Panc1 (cell line): ENCODE data around the gene TIPRL. TPM values are rescaled to one million over a fixed set of nuclear protein-coding genes. Genes with fewer than 3 reads are reported as not detected.
"Not testable (repeated sequence)": the region's sequence is repeated elsewhere in the genome, so short reads cannot be mapped to it uniquely, and the experiment has no call there.

Experiments
- ATAC-seq: fragments of 200-7000 bp; cut with Tn5 transposase; 2 replicates; pipeline ENCODE4 v1.9.1; 2020; ENCODE audit warnings: mild to moderate bottlenecking, moderate library complexity
- BruUV-seq: library from RNA; stranded (reverse); fragments of 400-500 nt; replicated peaks from 2 replicates; lab custom pipeline; 2021; lab: Mats Ljungman, UMichigan
- CTCF ChIA-PET: fragments of 300-600 bp; sonication (Branson Sonifier 250); formaldehyde crosslinking; loops from one replicate; lab custom pipeline; 2022; ENCODE audit warnings: antibody characterized with exemption; lab: Charles Lee
- POLR2A ChIA-PET: fragments of 300-600 bp; sonication (Branson Sonifier 250); formaldehyde crosslinking; loops from one replicate; lab custom pipeline; 2022; ENCODE audit warnings: antibody characterized with exemption; lab: Charles Lee
- DNase-seq: peaks from one replicate; pipeline ENCODE4 v3.0.0-alpha.2; 2010; ENCODE audit warnings: low read depth, low spot score
- H3K27ac ChIP-seq: 2 replicates; pipeline ENCODE4 v1.5.1; 2011; ENCODE audit warnings: mild to moderate bottlenecking, low read length, inconsistent platforms
- H3K27me3 ChIP-seq: fragments of 200-500 bp; sonication (Bioruptor generic); 2 replicates; pipeline ENCODE4 v1.6.0; 2014; ENCODE audit warnings: low read length, inconsistent platforms; ENCODE audit not compliant: control insufficient read depth, insufficient read depth
- H3K36me3 ChIP-seq: fragments of 200-500 bp; sonication (Bioruptor generic); 2 replicates; pipeline ENCODE4 v1.5.1; 2014; ENCODE audit warnings: inconsistent platforms, mild to moderate bottlenecking, low read length, moderate library complexity; ENCODE audit not compliant: control insufficient read depth, insufficient read depth
- H3K4me1 ChIP-seq: 2 replicates; pipeline ENCODE4 v1.5.1; 2011; ENCODE audit warnings: inconsistent platforms, mild to moderate bottlenecking, low read length, moderate library complexity; ENCODE audit not compliant: control insufficient read depth, insufficient read depth
- H3K4me3 ChIP-seq, 2 experiments: 2 replicates each; pipeline ENCODE4 v1.5.1; 2011 to 2012; ENCODE audit warnings: low read depth in 2 of 2, low read length in 2 of 2, mild to moderate bottlenecking in 2 of 2, inconsistent platforms in 1 of 2, moderate library complexity in 1 of 2
- H3K9me3 ChIP-seq: fragments of 200-500 bp; sonication (Bioruptor generic); 2 replicates; pipeline ENCODE4 v1.5.1; 2014; ENCODE audit warnings: low read depth, mild to moderate bottlenecking, inconsistent platforms, low read length, moderate library complexity; ENCODE audit not compliant: control insufficient read depth, insufficient read depth
- POLR2AphosphoS5 ChIP-seq: IDR thresholded peaks from 2 replicates; pipeline ENCODE4 v1.6.1; 2012; ENCODE audit warnings: mild to moderate bottlenecking, low read depth, low read length, moderate library complexity
- SIN3A ChIP-seq: IDR thresholded peaks from 2 replicates; pipeline ENCODE4 v1.6.1; 2012; ENCODE audit warnings: low read depth, mild to moderate bottlenecking, low read length, moderate library complexity, borderline replicate concordance; ENCODE audit not compliant: insufficient read depth
- TCF7L2 ChIP-seq: IDR thresholded peaks from 2 replicates; pipeline ENCODE4 v1.6.1; 2011; ENCODE audit warnings: mild to moderate bottlenecking, low read depth, low read length, inconsistent platforms
- in situ Hi-C: cut with HindIII; loops from 2 replicates; pipeline ENCODE4 v1.10.0; 2016; ENCODE audit warnings: low sequenced_read_pairs, low pct_unique_long_range_greater_than_20kb
- intact Hi-C: fragments of 100-400 bp; cut with micrococcal nuclease; formaldehyde crosslinking; loops from one replicate; pipeline ENCODE4 v1.10.0; 2022; ENCODE audit not compliant: unreplicated experiment
- total RNA-seq: library from RNA; stranded (reverse); gene quantifications from one replicate; pipeline ENCODE4 v1.2.1, GENCODE V29; 2021; ENCODE audit not compliant: unreplicated experiment
- TF ChIP-seq, protein P1 (sequence below): fragments of 450-650 bp; IDR thresholded peaks from 2 replicates; pipeline ENCODE4 v1.5.1; 2017; ENCODE audit warnings: mild to moderate bottlenecking
- TF ChIP-seq, protein P2 (sequence below), 2 experiments: IDR thresholded peaks; 2 replicates each; pipeline ENCODE4 v1.6.1; 2011 to 2012; ENCODE audit warnings: low read depth in 2 of 2, control low read depth in 1 of 2, low read length in 1 of 2, mild to moderate bottlenecking in 1 of 2, moderate library complexity in 1 of 2; ENCODE audit not compliant: insufficient read depth in 1 of 2

TIPRL gene
- total RNA-seq, 1 experiment from 2014 or later: 48.5 TPM

DNA sequence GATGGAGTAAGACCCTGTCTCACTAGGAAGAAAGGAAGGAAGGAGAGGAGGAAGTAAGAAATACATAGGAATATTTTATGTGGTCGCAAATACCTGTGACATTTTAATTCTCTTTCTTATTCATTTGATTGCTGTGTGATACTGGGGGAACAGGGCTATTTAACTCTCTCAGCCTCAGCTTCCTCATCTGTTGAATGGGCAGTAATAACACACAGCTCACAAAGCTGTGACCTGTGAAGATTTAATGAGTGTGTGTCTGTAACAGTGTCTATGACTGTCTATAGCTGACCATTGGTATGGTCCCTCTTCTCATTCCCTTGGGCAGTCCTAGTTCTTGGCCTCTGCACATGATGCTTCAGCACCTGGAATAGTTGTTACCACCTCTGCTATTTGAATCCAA, 28.5 kb upstream of the TIPRL start:
- Histone ChIP-seq H3K27me3 (no peaks in the 10 kb centered on the region), H3K27ac (no peak overlapping the region), H3K9me3 (no peaks in the 10 kb centered on the region), H3K36me3 (no peaks in the 10 kb centered on the region), H3K4me1 (no peaks in the 10 kb centered on the region), H3K4me3 (no peak overlapping the region)
- in situ Hi-C loops (no loop called here), intact Hi-C loops (no loop called here)
- TF ChIP-seq TCF7L2: no peak
- no peak for TF ChIP-seq POLR2AphosphoS5
- TF ChIP-seq SIN3A: no peak
- TF ChIP-seq, protein P1, sequence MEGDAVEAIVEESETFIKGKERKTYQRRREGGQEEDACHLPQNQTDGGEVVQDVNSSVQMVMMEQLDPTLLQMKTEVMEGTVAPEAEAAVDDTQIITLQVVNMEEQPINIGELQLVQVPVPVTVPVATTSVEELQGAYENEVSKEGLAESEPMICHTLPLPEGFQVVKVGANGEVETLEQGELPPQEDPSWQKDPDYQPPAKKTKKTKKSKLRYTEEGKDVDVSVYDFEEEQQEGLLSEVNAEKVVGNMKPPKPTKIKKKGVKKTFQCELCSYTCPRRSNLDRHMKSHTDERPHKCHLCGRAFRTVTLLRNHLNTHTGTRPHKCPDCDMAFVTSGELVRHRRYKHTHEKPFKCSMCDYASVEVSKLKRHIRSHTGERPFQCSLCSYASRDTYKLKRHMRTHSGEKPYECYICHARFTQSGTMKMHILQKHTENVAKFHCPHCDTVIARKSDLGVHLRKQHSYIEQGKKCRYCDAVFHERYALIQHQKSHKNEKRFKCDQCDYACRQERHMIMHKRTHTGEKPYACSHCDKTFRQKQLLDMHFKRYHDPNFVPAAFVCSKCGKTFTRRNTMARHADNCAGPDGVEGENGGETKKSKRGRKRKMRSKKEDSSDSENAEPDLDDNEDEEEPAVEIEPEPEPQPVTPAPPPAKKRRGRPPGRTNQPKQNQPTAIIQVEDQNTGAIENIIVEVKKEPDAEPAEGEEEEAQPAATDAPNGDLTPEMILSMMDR: no peak
- TF ChIP-seq, protein P2, sequence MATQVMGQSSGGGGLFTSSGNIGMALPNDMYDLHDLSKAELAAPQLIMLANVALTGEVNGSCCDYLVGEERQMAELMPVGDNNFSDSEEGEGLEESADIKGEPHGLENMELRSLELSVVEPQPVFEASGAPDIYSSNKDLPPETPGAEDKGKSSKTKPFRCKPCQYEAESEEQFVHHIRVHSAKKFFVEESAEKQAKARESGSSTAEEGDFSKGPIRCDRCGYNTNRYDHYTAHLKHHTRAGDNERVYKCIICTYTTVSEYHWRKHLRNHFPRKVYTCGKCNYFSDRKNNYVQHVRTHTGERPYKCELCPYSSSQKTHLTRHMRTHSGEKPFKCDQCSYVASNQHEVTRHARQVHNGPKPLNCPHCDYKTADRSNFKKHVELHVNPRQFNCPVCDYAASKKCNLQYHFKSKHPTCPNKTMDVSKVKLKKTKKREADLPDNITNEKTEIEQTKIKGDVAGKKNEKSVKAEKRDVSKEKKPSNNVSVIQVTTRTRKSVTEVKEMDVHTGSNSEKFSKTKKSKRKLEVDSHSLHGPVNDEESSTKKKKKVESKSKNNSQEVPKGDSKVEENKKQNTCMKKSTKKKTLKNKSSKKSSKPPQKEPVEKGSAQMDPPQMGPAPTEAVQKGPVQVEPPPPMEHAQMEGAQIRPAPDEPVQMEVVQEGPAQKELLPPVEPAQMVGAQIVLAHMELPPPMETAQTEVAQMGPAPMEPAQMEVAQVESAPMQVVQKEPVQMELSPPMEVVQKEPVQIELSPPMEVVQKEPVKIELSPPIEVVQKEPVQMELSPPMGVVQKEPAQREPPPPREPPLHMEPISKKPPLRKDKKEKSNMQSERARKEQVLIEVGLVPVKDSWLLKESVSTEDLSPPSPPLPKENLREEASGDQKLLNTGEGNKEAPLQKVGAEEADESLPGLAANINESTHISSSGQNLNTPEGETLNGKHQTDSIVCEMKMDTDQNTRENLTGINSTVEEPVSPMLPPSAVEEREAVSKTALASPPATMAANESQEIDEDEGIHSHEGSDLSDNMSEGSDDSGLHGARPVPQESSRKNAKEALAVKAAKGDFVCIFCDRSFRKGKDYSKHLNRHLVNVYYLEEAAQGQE (IDR thresholded peaks at IDR 0.05; ENCODE audit: insufficient read depth in 1 of 2, low read depth in 2 of 2, low read length in 1 of 2): no peak
- ATAC-seq (no peak), DNase-seq (no peak)
- CTCF ChIA-PET: no interaction called here
- POLR2A ChIA-PET: no interaction called here
- BruUV-seq: no TSS peak

DNA sequence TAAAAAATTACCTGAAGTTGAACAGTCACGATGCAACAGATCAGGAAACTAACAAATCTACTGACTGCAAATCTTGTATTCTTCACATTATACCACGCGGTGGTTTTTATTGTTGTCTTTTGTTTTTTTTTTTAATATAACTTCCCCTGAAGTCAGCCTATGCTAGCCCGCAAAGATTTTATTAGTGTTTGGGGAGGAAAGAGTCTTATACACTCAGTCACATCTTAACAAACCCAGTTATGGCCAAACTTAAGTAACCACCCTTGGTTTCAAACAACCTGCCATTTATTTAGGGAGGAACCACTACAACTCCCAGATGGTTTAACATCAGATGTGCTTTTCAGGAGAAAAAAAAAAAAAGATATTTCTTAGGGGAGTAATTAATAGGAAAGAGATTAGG, 26.8 kb upstream of the TIPRL start:
- Histone ChIP-seq H3K4me1 (no peaks in the 10 kb centered on the region), H3K9me3 (no peaks in the 10 kb centered on the region), H3K4me3 (no peak overlapping the region), H3K27ac (no peak overlapping the region), H3K36me3 (no peaks in the 10 kb centered on the region), H3K27me3 (no peaks in the 10 kb centered on the region)
- no peak for ATAC-seq
- TF ChIP-seq POLR2AphosphoS5 (no peak), TCF7L2 (no peak), SIN3A (no peak)
- TF ChIP-seq, protein P2 (IDR thresholded peaks at IDR 0.05; ENCODE audit: insufficient read depth in 1 of 2, low read depth in 2 of 2, low read length in 1 of 2): no peak
- TF ChIP-seq, protein P1: no peak
- in situ Hi-C loops: no loop called here
- DNase-seq: no peak
- intact Hi-C loops: no loop called here
- POLR2A ChIA-PET: no interaction called here
- CTCF ChIA-PET: interaction anchor here (0.6 kb wide), 1 partner anchor 333 kb away, joined by 3 read pairs; no protein-coding TSS in a partner anchor
- BruUV-seq: no TSS peak

DNA sequence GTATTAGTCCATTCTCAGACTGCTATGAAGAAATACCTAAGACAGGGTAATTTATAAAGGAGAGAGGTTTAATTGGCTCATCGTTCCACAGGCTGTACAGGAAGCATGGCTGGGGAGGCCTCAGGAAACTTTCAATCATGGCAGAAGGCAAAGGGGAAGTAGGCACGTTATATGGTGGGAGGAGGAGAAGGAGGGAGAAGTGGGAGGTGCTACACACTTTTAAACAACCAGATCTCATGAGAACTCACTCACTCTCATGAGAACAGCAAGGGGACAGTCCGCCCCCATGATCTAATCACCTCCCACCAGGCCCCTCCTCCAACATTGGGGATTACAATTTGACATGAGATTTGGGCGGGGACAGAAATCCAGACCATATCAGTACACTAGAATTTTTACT, 24.1 kb upstream of the TIPRL start:
- intact Hi-C loops, DNase-seq, H3K4me1 ChIP-seq, POLR2A ChIA-PET, H3K36me3 ChIP-seq, BruUV-seq, H3K9me3 ChIP-seq, H3K4me3 ChIP-seq, H3K27me3 ChIP-seq, in situ Hi-C loops, H3K27ac ChIP-seq, ATAC-seq, CTCF ChIA-PET: not testable (repeated sequence)
